ENCODE results near the gene ADGB. TPM values are rescaled to one million over a fixed set of nuclear protein-coding genes. Genes with fewer than 3 reads are reported as not detected.

The ADGB gene
- total RNA-seq, 1 donor from 2014 or later: not detected

DNA sequence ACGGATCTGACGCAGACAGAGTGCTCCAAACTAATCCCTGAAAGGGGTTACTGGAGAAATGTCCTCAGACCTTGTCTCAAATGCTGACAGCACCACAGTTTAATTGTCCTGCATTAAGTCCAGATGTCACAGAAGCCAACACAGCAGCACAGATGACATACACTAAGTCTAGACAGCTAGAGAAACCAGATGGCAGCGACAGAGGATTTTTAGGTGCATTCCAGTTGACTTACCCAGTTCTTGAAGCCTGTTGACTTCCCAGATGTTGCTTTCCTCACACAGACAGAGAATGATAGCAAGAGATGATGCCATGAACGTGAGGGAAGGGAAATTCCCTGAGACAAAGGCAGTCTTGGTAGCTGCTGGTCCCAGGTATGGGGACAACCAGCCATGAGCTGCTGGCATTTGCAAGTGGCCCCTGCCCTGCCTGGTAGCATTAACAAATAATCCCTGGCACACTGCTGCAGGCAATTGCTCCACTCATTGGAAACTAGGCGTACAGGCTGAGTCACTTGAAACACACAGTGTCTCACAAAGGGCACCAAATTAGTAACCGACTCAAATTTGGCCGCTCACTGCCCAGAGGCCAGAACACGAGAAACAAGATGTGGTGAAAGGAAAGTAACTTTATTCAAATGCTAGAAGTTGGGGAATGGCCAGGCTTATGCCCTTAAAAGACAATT, 52.2 kb downstream of the ADGB start:
- Mint-ChIP-seq H3K27ac (no peak overlapping the region), H3K9me3 (ENCODE audit: low read depth) (peaks cover 3% of the 10 kb centered on the region), H3K27me3 (no peaks in the 10 kb centered on the region), H3K4me1 (ENCODE audit: low read depth) (peaks cover 1% of the 10 kb centered on the region), H3K4me3 (ENCODE audit: low read depth) (no peak overlapping the region), H3K36me3 (ENCODE audit: insufficient read depth) (no peaks in the 10 kb centered on the region)
- no peak for DNase-seq (ENCODE audit: low spot score, unreplicated experiment)
- TF ChIP-seq, protein P1, sequence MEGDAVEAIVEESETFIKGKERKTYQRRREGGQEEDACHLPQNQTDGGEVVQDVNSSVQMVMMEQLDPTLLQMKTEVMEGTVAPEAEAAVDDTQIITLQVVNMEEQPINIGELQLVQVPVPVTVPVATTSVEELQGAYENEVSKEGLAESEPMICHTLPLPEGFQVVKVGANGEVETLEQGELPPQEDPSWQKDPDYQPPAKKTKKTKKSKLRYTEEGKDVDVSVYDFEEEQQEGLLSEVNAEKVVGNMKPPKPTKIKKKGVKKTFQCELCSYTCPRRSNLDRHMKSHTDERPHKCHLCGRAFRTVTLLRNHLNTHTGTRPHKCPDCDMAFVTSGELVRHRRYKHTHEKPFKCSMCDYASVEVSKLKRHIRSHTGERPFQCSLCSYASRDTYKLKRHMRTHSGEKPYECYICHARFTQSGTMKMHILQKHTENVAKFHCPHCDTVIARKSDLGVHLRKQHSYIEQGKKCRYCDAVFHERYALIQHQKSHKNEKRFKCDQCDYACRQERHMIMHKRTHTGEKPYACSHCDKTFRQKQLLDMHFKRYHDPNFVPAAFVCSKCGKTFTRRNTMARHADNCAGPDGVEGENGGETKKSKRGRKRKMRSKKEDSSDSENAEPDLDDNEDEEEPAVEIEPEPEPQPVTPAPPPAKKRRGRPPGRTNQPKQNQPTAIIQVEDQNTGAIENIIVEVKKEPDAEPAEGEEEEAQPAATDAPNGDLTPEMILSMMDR (IDR thresholded peaks at IDR 0.05; ENCODE audit: unreplicated experiment): no peak

DNA sequence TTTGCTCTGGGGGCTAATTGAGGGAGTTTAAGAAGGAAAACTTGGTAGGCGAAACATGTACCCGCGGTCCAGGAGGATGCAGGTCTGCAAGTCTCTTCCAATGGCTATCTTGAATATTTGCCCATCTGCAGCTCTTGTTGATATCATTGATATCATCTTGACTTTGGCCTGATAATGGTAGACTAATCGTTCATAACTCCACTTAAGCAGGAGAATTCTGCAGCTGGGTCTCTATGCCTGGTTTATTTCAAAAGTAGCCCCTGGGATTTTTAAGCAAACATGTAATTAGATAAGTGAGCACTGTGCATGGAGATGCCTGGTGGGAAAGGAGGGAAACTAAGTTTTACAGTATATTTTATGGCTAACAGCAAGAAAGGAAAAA, 52.7 kb downstream of the ADGB start:
- no peaks in the 10 kb centered on the region for H3K27me3 Mint-ChIP-seq
- TF ChIP-seq, protein P1 (IDR thresholded peaks at IDR 0.05; ENCODE audit: unreplicated experiment): no peak
- no peaks in the 10 kb centered on the region for H3K36me3 Mint-ChIP-seq (ENCODE audit: insufficient read depth)
- H3K9me3 Mint-ChIP-seq (ENCODE audit: low read depth): peaks cover 3% of the 10 kb centered on the region
- H3K4me3 Mint-ChIP-seq (ENCODE audit: low read depth): no peak overlapping the region
- no peak overlapping the region for H3K27ac Mint-ChIP-seq
- H3K4me1 Mint-ChIP-seq (ENCODE audit: low read depth): peaks cover 5% of the 10 kb centered on the region
- no peak for DNase-seq (ENCODE audit: low spot score, unreplicated experiment)

DNA sequence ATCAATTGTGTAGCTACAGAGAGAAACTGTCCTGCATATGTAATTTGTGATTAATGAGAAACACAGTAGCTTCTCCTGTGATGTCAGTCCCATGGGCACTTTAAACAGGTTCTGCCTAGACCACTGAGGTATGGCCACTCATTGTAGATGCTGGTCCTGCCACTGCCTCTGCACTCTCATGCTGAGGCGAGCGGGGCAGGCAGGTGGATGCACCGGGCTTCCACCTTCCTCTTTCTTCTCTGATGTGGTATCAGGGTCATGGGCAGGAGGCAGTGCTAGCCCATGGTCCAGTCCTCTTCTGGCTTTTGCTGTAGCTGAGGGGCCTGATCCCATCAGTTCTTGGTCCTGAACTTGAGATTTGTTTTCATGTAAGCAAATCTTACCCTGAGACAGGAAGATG, 58.7 kb downstream of the ADGB start:
- H3K4me1 Mint-ChIP-seq (ENCODE audit: low read depth): peaks cover 15% of the 10 kb centered on the region
- TF ChIP-seq, protein P1 (IDR thresholded peaks at IDR 0.05; ENCODE audit: unreplicated experiment): no peak
- H3K9me3 Mint-ChIP-seq (ENCODE audit: low read depth): no peaks in the 10 kb centered on the region
- H3K27me3 Mint-ChIP-seq: no peaks in the 10 kb centered on the region
- DNase-seq (ENCODE audit: low spot score, unreplicated experiment): no peak
- no peak overlapping the region for H3K4me3 Mint-ChIP-seq (ENCODE audit: low read depth)
- H3K27ac Mint-ChIP-seq: no peak overlapping the region
- no peaks in the 10 kb centered on the region for H3K36me3 Mint-ChIP-seq (ENCODE audit: insufficient read depth)

DNA sequence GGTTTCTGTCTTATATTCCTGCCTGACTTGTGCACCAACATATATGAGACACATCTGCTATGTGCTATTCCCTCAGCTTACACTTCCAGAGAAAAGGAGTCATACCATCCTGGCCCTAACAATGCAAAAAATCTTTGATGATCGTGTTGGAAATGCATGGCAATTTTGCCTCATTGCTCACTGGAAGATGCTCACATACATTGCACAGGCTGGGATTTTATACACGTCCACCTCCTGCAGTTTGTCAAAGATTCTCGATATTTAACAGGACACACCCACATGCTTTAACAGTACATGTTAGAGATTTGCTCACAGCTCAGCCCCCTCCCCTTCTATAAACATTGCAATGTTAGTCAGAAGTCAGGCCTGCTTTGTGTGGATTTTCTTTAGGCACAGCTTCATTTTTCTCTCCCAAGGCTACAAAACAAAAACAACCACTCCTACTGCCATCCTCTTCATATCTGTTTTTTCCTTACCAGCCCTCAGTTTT, 66.1 kb downstream of the ADGB start:
- no peak for DNase-seq (ENCODE audit: low spot score, unreplicated experiment)
- H3K27ac Mint-ChIP-seq: peak overlapping the region; percentile 22
- no peak overlapping the region for H3K4me3 Mint-ChIP-seq (ENCODE audit: low read depth)
- peaks cover 6% of the 10 kb centered on the region for H3K4me1 Mint-ChIP-seq (ENCODE audit: low read depth)
- TF ChIP-seq, protein P1 (IDR thresholded peaks at IDR 0.05; ENCODE audit: unreplicated experiment): no peak
- H3K27me3 Mint-ChIP-seq: no peaks in the 10 kb centered on the region
- H3K36me3 Mint-ChIP-seq (ENCODE audit: insufficient read depth): no peaks in the 10 kb centered on the region
- H3K9me3 Mint-ChIP-seq (ENCODE audit: low read depth): no peaks in the 10 kb centered on the region

DNA sequence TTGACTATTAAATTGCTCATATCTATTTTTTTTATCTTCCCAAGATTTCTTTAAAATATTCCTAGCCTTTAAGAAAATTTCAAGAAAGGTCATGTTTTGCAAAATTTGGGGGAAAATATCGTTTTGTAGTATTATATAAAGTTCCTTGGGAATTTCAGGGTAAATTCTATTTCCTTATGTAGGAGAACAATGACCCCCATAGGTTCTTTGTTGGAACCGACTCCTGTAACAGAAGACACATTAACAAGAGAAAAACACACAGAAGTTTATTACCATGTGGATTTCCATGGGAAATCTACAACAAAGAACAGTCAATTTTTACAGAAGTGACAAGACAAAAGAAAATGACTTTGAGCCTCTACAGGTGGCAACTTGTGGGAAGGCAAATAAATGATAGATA, 68.1 kb downstream of the ADGB start:
- H3K4me3 Mint-ChIP-seq (ENCODE audit: low read depth): no peak overlapping the region
- H3K9me3 Mint-ChIP-seq (ENCODE audit: low read depth): no peaks in the 10 kb centered on the region
- H3K4me1 Mint-ChIP-seq (ENCODE audit: low read depth): peaks cover 11% of the 10 kb centered on the region
- no peak for DNase-seq (ENCODE audit: low spot score, unreplicated experiment)
- TF ChIP-seq, protein P1 (IDR thresholded peaks at IDR 0.05; ENCODE audit: unreplicated experiment): no peak
- no peak overlapping the region for H3K27ac Mint-ChIP-seq
- H3K27me3 Mint-ChIP-seq: no peaks in the 10 kb centered on the region
- no peaks in the 10 kb centered on the region for H3K36me3 Mint-ChIP-seq (ENCODE audit: insufficient read depth)

Data from progenitor cell of endocrine pancreas (in vitro differentiated cells).